Testis (tissue), 2 donors: ENCODE data around the gene TMED1.

ENCODE experiments used
- CTCF ChIP-seq, 3 experiments: fragments of 450-650 bp in 2 of 3; fragments of 200-600 bp in 1 of 3; sonication (generic) in 1 of 3; IDR thresholded peaks; one replicate each; pipeline ENCODE4 v1.5.1; 2016 to 2019; ENCODE audit warnings: antibody characterized with exemption in 3 of 3, mild to moderate bottlenecking in 2 of 3, moderate library complexity in 1 of 3
- POLR2A ChIP-seq: fragments of 450-650 bp; IDR thresholded peaks from one replicate; pipeline ENCODE4 v1.6.1; 2017; ENCODE audit warnings: antibody characterized with exemption, mild to moderate bottlenecking, moderate library complexity

GRCh38 chr19:10829967-10830366 is 6.0 kb downstream of the TMED1 start:
- TF ChIP-seq CTCF (IDR thresholded peaks at IDR 0.05) (no peak), POLR2A (no peak)
